ENCODE results near the gene CMPK1. TPM values are rescaled to one million over a fixed set of nuclear protein-coding genes. Genes with fewer than 3 reads are reported as not detected.
"Not testable (repeated sequence)": the region's sequence is repeated elsewhere in the genome, so short reads cannot be mapped to it uniquely, and the experiment has no call there.

CMPK1 gene
- polyA plus RNA-seq, 1 donor, result 74.6 TPM

DNA sequence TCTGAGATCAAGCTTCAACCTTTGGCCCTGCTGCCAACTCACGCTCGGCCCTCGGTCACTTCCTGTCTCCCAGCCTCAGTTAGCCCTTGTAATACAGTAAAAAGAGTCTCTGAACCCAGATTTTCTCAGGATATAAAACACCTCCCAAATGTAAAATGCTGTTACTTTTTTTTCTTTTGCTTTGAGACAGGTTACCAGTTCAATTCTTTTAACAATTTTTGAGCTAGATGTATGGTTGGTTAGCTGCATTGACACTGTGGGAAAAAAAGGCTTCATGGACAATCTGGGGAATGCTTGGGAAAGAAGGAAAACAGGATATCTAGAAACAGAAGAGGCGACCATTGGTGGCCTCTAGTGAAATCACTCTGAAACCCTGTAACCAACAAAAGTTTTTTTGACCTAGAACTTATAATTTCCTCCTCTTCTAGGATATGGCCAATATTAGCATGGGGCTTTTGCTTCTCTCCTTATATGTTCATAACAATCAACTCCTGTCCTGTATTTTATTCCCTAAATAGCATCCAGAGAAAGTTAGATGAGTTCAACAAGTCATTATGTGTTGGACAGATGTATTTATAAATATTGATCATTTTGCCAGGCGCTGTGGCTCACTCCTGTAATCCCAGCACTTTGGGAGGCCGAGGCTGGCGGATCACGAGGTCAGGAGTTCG is 1.3 kb downstream of the CMPK1 start:
- DNase-seq, result no peak

DNA sequence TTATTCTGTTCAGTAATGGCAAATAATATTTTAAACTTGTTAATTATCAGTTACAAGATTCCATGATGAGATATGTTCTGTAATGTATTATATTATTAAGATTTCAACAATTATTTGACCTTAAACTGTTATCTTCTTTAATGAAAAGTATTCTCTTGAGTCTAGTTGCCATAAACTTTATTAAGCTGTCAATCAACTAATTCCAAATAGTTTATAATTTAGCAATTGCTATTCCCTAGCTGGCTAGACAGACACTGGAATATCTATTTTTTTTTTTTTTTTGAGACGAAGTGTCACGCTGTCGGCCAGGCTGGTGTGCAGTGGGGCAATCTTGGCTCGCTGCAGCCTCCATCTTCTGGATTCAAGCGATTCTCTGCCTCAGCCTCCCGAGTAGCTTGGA is 3.8 kb downstream of the CMPK1 start:
- DNase-seq, result no peak

DNA sequence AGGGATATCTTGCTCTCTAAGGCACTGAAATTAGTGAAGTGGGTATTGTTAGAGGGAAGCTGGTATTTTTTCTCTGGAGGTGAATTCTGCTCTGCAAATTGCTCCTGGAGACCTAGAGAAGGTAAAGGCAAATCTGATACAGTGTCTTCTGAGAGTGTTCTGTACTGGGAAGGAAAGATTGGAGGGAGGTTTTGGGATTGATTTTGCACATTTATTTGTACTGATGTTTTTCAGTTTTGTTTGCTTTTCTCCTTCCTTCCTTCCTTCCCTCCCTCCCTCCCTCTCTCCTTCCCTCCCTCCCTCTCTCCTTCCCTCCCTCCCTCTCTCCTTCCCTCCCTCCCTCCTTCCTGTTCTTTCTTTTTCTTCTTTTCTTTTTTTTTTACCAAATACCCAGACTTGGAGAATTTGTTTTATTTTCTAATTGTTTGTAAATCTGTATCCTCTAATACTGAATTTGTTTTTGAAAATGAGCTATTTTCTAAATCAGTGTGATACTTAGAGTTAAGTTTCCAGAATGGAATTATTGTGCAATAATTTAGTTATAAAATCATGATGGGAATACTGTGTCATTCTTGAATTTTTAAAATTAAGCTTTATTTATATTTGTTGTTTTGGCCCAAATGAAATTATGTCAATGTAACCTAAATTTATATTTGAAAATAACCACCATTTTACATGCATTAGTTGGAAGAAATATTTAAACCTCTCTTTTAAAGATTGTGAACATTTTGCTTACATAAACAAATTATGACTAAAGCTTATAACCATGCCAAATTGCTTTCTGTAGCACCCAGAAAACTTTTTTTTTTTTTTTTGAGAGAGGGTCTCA is 4.9 kb downstream of the CMPK1 start:
- DNase-seq, result no peak

DNA sequence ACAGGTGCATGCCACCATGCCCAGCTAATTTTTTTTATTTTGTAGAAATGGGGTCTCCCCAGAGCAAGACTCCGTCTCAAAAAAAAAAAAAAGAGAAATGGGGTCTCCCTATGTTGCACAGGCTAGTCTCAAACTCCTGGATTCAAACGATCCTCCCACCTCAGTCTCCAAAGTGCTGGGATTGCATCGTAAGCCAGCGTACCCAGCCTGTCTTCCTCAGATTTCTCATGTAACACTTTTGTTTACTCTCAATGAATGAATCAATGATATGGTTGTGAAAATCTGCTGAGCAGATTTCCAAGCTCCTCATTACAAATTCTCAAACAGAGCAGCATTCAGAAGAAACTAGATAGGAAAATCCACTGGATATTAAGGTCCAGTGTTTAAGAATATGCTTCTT is 6.6 kb downstream of the CMPK1 start:
- DNase-seq, result no peak

DNA sequence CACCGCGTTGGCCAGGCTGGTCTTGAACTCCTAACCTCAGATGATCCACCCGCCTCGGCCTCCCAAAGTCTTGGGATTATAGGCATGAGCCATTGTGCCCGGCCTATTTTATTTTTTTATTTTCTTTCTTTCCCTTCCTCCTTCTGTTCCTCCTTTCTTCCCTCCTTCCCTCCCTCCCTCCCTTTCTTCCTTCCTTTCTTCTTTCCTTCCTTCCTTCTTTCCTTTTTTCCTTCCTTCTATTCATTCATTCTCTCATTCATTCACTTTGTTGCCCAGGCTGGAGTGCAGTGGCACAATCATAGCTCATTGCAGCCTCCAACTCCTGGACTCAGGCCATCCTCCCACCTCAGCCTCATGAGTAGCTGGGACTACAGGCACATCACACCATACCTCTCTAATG is 13.4 kb downstream of the CMPK1 start:
- not testable (repeated sequence) for DNase-seq

DNA sequence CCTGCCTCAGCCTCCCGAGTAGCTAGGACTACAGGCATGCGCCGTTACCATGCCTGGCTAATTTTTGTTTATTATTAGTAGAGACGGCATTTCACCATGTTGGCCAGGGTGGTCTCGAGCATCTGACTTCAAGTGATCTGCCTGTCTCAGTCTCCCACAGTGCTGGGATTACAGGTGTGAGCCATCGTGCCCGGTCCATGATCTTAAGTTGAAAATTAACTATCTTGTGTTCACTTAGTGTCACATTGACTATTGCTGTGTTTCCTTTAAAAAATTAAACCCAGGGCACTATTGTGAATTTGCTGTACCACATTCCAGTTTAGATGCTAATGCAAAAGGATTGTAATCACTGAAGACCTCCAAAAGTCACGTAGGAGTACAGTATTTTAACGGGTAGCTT is 14.1 kb downstream of the CMPK1 start:
- DNase-seq, result no peak

DNA sequence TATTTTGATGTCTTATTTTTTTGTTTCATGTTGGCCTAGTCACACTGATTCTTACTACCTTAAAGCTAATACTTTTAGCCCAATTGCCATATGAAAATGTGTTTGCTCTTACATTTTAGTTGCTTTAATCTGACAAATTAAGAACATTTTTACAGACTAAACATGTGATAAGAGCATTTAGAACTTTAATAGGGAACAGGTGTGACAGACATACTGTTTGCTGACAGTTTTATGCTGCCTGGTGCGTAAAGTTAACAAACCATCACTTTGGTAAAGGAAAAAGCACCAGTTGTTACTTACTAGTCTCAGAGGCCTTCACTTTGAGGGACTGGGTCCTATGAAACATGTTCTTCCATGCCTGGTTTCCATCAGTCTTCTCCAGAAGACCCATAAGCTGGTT is 14.7 kb downstream of the CMPK1 start:
- DNase-seq, result no peak

DNA sequence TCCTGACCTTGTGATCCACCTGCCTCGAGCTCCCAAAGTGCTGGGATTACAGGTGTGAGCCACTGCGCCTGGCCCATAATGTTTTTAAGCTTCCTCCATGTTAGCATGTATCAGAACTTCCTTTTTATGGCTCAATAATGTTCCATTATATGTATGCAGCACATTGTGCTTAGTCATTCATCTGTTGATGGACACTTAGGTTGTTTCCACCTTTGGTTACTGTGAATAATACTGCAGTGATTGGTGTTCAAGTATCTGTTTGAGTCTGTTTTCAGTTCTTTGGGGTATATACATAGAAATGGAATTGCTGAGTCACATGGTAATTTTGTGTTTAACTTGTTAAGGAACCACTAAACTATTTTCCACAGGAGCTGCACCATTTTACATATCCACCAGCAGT is 17.7 kb downstream of the CMPK1 start:
- DNase-seq, result no peak

DNA sequence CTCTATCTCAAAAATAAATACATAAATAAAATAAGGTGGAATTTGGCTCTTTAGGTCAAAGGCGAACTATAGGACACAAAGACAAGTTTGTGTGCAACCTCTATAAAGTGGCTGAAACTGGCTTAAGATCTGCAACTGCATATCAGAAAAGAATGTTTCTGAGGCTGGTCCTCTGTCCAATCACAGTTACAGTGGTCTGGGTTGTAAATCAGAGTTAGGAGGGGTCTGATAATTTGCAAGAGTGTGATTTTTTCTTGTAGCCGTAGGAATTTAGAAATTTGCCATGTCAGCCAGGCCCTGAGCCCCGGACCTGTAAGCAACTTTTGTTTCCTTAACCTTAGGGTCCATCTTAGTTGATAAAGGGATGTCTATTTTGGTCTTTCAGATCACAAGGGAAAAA is 27.8 kb downstream of the CMPK1 start:
- DNase-seq, result no peak

DNA sequence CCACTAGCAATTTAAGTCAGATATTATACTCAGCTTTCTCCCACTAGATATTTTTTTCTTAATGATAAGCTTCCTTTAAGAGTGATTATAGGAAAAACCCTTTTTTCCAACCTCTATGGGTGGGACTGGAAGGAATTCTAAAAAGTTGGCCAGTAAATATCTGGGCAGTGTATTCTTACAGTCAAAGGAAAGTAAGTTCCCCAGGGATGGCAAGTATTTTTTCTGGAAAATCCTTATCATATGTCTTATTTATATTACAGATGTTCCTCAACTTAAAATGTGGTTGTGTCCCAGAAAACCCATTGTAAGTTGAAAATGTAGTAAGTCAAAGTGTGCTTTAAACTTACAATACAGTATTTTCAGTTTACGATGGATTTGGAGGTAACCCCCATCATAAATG is 29.2 kb downstream of the CMPK1 start:
- DNase-seq, result no peak

DNA sequence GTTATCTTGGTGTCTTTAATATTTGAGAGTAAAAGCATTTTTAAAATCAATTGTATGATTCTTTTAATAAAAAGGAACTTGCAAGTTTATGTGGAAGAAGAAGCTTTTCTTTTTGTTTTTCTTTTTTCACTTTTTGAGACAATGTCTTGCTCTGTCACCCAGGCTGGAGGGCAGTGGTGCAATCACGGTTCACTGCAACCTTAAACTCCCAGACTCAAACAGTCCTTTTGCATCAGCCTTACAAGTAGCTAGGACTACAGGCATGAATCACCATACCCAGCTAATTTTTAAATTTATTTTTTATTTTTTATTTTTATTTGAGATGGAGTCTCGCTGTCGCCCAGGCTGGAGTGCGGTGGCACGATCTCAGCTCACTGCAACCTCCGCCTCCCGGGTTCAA is 34.1 kb downstream of the CMPK1 start:
- no peak for DNase-seq

DNA sequence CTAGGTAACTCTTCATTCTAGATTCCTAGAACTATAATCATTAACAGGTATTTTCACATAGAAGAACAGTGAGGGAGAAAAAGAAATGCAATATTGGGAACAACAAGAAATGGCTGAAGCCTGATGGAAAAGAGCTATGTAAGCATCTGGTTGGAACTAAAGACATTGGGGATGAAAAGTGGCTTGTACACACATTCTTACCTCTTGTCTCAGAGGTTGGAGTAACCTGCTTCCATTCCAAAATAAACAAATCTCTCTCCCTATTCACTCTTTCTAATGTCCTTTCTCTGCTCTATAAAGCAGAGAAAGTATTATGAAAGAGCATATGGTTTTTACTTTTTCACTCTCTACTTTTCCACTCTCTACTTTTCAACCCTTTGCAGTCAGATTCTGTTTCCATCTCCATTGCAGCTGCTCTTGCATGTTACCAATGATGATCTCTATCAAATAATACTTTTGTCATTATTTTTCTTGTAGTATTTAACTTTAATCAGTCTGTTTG is 37.5 kb downstream of the CMPK1 start:
- no peak for DNase-seq

DNA sequence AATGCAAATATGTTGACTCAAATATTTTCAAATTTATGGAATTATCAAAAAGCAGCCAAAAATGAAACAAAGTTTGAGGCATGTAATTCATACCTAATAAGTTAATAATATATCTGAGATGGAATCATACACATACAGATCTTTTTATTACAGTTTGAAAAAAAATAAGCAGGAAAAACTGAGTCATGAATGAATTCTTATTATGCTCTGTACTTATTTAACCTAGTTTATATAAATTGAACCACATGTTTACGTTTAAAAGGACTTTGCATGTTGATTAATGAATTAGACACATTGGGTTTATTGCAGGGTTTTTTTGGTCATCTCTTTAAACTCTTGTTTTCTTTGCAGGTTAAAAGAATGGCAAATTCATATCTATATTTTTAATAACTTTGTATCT is 40.9 kb downstream of the CMPK1 start:
- no peak for DNase-seq

DNA sequence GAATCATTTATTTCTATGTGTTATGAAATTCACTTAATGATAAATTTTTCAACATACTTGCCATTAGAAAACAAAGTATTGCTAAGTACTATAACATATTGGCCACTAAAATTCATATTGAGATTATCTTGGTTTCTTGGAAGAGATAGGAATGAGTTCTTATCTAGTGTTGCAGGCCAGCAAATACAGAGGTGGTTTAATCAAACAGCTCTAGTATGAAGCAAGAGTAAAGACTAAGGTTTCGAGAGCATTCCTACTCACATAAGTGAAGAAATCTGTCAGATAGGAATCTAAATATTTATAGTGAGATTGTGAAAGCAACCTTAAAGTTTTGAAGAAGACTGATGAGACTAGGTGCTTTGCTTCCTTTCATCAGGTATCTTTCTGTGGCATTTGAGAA is 44.6 kb downstream of the CMPK1 start:
- DNase-seq, result no peak

DNA sequence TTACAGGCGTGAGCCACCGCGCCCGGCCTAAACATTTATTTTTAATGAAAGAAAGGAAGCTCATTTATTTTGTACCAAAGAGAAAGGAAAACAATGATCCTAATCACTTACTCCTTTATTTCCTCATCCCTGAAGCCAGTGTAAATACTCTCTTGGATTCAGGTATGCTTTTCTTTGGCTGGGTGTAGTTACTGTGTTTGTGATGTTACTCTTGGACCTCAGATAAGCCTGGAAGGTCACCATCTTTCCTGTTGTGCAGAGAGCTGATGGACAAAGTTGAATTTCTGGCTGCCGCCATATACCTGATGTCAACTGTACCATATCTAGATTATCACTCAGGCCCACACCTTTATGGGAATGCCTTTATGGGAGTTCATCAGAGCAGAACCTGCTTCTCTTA is 47.1 kb downstream of the CMPK1 start:
- DNase-seq, result no peak

DNA sequence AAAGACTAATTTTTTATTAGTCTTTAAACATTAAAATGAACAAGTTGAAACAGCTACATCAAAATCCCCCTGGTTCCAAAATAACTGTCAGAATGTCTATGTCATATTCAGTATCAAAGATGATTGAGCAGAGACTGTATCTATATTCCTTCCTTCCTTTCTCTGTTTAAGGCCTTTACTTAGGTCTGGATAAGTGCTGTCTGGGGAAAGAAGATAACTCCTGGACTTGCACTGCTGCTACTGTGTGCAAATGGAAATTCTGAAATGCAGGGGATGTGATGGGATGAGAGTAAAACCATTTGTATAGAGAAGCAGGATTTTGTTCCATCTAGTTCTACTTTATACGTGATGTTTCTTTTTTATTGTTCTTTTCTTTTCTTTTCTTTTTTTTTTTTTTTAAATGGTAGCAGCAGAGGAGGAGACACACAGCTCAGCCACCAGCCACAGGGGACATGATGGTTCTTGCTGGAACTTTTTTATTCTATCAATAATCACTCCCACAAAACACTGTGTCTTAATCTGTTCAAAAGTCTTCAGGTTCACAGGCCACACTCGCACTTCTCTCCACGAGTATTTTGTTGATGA is 48.9 kb downstream of the CMPK1 start:
- DNase-seq, result no peak

DNA sequence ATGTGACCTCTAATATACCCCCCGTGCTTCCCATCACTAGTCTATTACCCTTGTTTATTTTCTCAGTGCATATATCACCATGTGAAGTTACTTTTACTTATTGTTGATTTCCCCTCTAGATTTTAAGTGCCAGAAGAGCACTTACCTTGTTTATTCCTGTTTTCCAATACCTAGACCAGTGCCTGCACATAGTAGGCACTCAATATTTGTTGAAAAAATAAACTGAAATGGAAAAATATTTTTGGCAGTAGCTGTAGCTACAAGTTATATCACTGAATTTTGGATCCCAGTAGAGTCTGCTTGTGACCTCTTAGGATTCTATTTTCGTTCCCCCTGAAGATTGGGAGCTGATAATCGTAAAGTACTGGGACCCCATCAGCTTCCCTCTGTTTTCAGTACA is 50.5 kb downstream of the CMPK1 start:
- DNase-seq, result no peak

DNA sequence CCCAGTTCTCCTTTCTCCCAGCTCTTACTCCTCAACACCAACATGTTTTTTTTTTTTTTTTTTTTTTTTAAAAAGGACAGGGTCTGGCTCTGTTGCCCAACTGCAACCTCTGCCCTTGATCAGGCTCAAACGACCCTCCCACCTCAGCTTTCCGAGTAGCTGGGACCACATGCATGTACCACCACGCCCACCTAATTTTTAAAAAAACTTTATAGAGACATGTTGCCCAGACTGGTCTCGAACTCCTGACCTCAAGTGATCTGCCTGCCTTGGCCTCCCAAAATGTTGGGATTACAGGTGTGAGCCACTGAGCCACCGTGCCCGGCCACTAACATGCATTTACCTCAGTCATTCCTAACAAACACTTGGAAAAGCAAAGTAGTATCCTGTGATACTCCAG is 51.4 kb downstream of the CMPK1 start:
- DNase-seq, result no peak

DNA sequence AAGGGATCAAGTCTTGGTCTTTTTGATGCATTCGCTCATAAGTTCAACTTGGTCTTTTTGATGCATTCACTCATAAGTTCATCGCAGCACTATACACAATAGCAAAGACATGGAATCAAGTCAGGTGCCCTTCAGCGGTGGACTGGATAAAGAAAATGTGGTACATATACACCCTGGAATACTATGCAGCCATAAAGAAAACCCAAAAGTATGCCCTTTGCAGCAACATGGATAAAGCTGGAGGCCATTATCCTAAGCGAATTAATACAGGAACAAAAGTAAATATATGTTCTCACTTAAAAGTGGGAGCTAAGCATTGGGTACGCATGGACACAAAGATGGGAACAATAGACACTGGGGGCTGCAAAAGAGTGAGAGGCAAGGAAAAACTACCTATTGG is 52.7 kb downstream of the CMPK1 start:
- DNase-seq, result no peak

DNA sequence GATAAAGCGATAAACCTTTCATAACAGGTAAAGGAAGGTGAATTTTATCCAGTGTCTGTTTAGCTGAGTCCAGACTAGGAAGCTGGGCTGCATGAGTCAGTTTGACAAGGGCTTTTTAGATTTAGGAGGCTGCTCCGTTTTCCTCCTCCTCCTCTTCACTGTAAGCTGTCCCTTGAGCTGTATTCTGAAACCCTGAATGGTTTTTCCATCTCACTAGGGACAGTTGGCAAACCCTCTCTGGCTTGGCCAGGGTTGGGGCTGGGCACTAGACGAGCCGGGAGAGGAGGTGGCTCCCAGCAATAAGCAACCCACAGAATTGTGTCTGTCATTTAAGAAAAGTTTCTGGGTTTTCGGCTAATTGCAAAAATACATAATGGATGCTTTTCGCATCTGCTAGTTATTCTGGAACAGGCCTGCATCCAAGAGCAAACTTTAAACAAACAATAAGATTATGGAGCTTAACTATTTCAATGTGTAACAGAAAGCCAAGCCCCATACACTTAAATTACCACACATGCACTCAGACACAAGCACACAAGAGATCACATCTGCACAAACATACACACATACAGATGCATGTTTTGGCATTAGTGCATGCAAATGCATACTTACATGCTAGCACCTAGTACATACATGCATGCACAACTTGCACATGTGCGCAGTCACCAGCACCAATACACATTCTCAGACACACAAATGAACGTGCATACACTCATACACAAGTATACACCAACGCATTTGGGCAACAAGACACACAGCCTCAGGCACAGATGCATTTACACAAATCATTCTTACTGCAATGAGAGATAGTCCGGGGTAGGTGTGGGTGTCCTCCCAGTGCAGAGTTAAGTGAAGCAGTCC is 54.7 kb downstream of the CMPK1 start:
- no peak for DNase-seq

DNA sequence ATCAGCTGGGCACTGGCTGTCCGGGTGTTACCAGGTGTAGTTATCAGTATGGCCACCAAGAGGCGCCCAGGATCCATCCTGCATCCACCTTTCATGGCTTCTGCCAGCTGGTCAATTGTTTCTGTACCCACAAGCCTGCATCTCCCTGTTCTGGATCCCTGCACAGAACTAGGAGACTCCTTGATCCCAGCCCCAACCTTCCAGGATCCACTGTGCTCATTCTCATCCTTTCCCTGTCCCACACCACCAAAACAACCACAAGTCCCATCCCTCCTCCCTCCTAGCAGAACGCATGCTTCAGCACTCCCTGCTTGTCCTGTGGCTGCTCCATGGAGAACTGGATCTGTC is 55.3 kb downstream of the CMPK1 start:
- DNase-seq, result peak; percentile 59

DNA sequence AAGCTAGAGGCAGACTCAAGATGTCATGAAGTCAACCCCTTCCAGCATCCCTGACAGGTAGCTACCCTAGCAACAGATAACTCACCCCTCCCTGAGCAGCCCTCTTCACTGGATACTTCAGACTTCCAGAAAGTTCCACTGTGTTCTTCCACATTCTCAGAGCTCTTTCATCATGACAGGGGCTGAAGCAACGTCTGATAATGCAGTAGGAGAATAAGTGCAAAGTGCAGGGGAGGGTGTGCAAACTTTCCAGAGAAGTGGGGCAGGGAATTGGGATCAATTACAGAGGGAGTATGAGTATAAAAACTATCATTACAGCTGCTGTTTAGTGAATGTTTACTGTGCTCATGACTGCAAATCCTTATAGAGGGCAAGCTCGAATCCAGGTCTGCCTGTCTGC is 56.1 kb downstream of the CMPK1 start:
- DNase-seq, result no peak

DNA sequence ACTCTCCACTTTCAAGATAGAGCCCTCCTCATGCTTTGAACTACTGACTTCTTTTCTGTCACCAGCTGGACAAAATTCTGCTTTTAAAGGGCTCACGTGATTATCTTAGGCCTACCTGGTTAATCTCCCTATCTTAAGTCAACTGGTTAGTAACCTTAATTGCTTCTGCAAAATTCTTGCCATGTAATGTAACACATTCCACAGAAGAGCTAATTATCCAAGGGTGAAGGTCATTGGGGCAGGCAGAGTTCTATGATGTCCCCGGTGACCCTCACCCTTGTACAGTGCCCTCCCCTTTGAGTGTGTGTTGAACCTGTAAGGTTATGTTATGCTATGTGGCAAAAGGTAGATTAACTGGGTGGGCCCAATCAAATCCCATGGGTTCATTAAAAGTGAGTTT is 57.3 kb downstream of the CMPK1 start:
- no peak for DNase-seq

Measured in left kidney (tissue), 2 donors.